ENCODE results near the gene NCAPD3. TPM values are rescaled to one million over a fixed set of nuclear protein-coding genes. Genes with fewer than 3 reads are reported as not detected.
"Not testable (repeated sequence)": the region's sequence is repeated elsewhere in the genome, so short reads cannot be mapped to it uniquely, and the experiment has no call there.

The NCAPD3 gene
- total RNA-seq, 1 donor from 2014 or later: 17.0 TPM

DNA sequence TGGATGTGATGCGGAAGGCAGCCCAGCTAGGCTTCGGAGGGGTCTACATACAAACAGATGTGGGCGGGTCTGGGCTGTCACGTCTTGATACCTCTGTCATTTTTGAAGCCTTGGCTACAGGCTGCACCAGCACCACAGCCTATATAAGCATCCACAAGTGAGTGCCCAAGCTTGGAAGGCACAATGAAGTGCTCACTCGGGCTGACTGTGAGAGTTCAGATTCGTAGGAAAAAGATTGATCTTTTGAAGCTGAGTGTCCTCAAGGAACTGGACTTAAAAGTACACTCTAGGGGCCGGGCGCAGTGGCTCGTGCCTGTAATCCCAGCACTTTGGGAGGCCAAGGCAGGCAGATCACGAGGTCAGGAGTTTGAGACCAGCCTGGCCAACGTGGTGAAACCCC lies 33.3 kb upstream of the NCAPD3 start:
- H3K4me3 Mint-ChIP-seq (ENCODE audit: unreplicated experiment): no peak overlapping the region
- no peaks in the 10 kb centered on the region for H3K9me3 Mint-ChIP-seq (ENCODE audit: low read depth)
- no peak overlapping the region for H3K27ac Mint-ChIP-seq (ENCODE audit: unreplicated experiment)
- H3K36me3 Mint-ChIP-seq (ENCODE audit: low read depth): peaks cover 14% of the 10 kb centered on the region
- no peaks in the 10 kb centered on the region for H3K27me3 Mint-ChIP-seq (ENCODE audit: low read depth)
- no peak for DNase-seq (ENCODE audit: low spot score)
- TF ChIP-seq, protein P1, sequence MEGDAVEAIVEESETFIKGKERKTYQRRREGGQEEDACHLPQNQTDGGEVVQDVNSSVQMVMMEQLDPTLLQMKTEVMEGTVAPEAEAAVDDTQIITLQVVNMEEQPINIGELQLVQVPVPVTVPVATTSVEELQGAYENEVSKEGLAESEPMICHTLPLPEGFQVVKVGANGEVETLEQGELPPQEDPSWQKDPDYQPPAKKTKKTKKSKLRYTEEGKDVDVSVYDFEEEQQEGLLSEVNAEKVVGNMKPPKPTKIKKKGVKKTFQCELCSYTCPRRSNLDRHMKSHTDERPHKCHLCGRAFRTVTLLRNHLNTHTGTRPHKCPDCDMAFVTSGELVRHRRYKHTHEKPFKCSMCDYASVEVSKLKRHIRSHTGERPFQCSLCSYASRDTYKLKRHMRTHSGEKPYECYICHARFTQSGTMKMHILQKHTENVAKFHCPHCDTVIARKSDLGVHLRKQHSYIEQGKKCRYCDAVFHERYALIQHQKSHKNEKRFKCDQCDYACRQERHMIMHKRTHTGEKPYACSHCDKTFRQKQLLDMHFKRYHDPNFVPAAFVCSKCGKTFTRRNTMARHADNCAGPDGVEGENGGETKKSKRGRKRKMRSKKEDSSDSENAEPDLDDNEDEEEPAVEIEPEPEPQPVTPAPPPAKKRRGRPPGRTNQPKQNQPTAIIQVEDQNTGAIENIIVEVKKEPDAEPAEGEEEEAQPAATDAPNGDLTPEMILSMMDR (IDR thresholded peaks at IDR 0.05): no peak
- H3K4me1 Mint-ChIP-seq (ENCODE audit: low read depth): peaks cover 17% of the 10 kb centered on the region

DNA sequence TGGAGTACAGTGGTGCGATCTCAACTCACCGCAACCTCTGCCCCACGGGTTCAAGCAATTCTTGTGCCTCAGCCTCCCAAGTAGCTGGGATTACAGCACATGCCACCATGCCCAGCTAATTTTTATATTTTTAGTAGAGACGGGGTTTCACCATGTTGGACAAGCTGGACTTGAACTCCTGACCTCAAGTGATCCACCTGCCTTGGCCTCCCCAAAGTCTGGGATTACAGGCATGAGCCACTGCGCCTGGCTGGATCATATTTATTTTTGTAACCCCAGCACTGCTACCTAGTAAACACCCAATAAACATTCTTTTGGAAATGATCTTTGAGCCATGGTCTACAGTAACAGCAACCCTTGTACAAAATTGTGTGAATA lies 31.4 kb upstream of the NCAPD3 start:
- DNase-seq (ENCODE audit: low spot score); H3K27me3 Mint-ChIP-seq (ENCODE audit: low read depth); H3K9me3 Mint-ChIP-seq (ENCODE audit: low read depth); H3K36me3 Mint-ChIP-seq (ENCODE audit: low read depth); H3K27ac Mint-ChIP-seq (ENCODE audit: unreplicated experiment); H3K4me3 Mint-ChIP-seq (ENCODE audit: unreplicated experiment): not testable (repeated sequence)
- H3K4me1 Mint-ChIP-seq (ENCODE audit: low read depth): peaks cover 22% of the 10 kb centered on the region

DNA sequence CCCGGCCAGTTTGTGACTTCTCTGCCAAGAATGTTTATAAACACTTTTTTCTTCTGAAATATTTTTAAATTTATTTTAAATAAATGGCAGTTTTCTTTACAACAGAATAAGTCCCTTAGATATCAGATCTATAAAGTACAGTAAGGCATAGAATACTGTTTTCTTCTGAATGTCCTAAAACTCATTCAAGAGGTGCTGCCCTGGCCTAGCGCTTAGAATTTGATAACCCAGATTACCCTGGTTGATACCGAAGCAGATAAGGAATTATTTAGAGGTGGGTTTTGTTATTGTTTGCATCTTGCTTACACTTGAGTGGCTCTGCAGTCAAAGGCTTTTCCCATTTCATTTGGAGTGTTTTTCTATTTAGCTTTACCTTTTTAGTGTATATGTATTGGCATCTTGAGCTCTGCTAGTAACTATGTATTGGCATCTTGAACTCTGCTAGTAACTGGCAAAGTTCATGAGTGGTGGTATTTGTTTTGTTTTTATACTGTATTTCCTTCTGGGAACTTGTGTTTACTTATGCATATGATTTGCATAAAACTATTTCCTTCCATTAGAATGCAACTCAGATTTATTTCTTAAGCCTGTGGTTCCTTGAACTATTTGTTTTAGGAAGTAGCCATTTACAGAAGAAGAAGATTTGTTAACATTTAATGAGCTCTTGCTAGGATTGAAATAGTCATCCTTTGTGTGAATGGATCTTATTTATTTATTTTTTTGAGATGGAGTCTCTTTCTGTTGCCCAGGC lies 30.8 kb upstream of the NCAPD3 start:
- H3K4me1 Mint-ChIP-seq (ENCODE audit: low read depth): peaks cover 22% of the 10 kb centered on the region
- peak overlapping the region; percentile 86 for H3K4me3 Mint-ChIP-seq (ENCODE audit: unreplicated experiment)
- no peaks in the 10 kb centered on the region for H3K27me3 Mint-ChIP-seq (ENCODE audit: low read depth)
- TF ChIP-seq, protein P1 (IDR thresholded peaks at IDR 0.05): no peak
- no peak overlapping the region for H3K27ac Mint-ChIP-seq (ENCODE audit: unreplicated experiment)
- no peak for DNase-seq (ENCODE audit: low spot score)
- no peaks in the 10 kb centered on the region for H3K9me3 Mint-ChIP-seq (ENCODE audit: low read depth)
- H3K36me3 Mint-ChIP-seq (ENCODE audit: low read depth): peaks cover 6% of the 10 kb centered on the region

DNA sequence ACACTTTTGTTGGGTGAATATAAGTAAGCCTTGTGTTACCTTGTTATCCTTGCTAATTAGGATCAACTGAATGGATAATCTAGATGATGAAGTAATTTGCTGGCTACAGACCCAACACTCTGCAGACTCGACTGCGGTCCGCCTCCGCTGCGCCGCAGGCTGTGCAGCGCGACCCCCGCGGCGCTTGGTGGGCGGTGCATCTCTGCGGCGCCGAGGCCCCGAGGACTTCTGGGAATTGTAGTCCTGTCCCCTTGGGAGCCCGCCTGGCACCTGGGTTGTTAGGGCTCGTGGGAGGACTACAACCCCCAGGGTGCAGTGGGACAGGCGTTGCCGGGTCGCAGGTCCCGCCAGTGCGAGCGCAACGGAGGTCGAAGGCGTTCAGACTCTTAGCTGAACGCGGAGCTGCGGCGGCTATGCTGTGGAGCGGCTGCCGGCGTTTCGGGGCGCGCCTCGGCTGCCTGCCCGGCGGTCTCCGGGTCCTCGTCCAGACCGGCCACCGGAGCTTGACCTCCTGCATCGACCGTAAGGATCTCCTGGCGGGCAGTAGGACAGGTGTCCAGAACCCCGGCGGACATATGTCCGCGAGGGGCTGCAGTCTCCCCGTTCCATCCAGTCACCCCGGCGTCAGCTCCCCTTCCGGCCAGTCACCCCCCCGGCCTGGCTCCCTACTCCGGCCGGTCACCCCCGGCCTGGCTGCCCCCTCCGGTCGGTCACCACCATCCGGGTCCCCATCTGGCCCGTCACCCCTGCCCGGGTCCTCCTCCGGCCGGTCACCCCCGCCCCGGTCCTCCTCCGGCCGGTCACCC lies 29.6 kb upstream of the NCAPD3 start, which contains the start of the genes ACAD8 and THYN1:
ACAD8 (plus strand) TSS at position 381 of the 806 bp plus-strand sequence; CDS start at position 414, 33 bp downstream.
THYN1 (minus strand) TSS at position 165 of the 806 bp plus-strand sequence. CDS start 470 bp downstream, outside the sequence.
- no peaks in the 10 kb centered on the region for H3K9me3 Mint-ChIP-seq (ENCODE audit: low read depth)
- DNase-seq (ENCODE audit: low spot score): peak; percentile 98
- peaks cover 4% of the 10 kb centered on the region for H3K36me3 Mint-ChIP-seq (ENCODE audit: low read depth)
- H3K27ac Mint-ChIP-seq (ENCODE audit: unreplicated experiment): peak within 1 kb of the TSS; percentile 78
- peaks cover 22% of the 10 kb centered on the region for H3K4me1 Mint-ChIP-seq (ENCODE audit: low read depth)
- no peaks in the 10 kb centered on the region for H3K27me3 Mint-ChIP-seq (ENCODE audit: low read depth)
- peak within 1 kb of the TSS; percentile 86 for H3K4me3 Mint-ChIP-seq (ENCODE audit: unreplicated experiment)
- TF ChIP-seq, protein P1 (IDR thresholded peaks at IDR 0.05): peak; percentile 46

DNA sequence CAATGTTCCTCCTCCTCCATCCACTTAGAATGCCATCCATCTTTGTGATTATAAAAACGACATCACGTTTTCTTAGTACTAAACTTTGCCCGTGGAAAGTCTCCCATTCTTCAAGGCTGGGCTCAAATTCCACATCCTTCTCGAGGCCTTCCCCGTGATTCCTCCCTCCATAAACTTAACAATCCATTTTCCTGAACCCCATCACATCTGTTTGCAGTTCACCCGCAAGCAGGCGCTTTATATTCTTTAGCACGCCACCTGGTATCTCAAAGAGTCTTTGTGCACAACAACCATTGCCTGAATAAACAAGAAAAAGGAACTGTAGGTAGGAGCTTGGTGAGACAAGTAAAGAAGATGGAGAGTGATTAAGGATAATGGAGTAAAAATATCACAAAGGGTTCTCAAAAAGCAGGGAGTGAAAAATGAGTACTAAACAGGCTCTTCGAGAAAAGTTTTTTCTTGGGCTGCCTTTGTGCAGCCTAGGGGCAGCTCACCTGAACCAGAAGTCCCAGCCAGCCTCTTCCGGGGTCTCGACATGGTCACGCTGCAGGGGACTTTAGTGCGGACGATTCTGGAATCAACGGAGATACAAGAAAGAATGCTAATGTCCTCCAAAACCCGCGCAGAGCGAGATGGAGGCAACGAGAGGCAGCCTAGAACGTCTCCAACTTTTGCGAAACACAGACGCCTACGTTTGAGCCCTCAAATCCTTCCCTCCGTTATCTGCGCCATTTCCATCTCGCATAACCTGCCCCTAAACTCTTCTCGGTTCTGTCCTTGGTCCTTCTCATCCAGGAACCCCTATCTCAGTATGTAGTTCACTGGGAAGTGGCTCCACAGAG lies 28.8 kb upstream of the NCAPD3 start:
- TF ChIP-seq, protein P1 (IDR thresholded peaks at IDR 0.05): no peak
- Mint-ChIP-seq H3K27me3 (ENCODE audit: low read depth) (no peaks in the 10 kb centered on the region), H3K27ac (ENCODE audit: unreplicated experiment) (peak overlapping the region; percentile 78), H3K4me3 (ENCODE audit: unreplicated experiment) (peak overlapping the region; percentile 86), H3K9me3 (ENCODE audit: low read depth) (no peaks in the 10 kb centered on the region), H3K36me3 (ENCODE audit: low read depth) (peaks cover 5% of the 10 kb centered on the region), H3K4me1 (ENCODE audit: low read depth) (peaks cover 22% of the 10 kb centered on the region)
- no peak for DNase-seq (ENCODE audit: low spot score)
